ENCODE data around the gene NCAN. TPM values are rescaled to one million over a fixed set of nuclear protein-coding genes. Genes with fewer than 3 reads are reported as not detected.

NCAN gene
- total and polyA plus RNA-seq, 9 of the 15 experiments (the other 6 are each of a cell fraction or from before 2014, with no cell fraction given), result 0.04 TPM; not detected in 8

DNA sequence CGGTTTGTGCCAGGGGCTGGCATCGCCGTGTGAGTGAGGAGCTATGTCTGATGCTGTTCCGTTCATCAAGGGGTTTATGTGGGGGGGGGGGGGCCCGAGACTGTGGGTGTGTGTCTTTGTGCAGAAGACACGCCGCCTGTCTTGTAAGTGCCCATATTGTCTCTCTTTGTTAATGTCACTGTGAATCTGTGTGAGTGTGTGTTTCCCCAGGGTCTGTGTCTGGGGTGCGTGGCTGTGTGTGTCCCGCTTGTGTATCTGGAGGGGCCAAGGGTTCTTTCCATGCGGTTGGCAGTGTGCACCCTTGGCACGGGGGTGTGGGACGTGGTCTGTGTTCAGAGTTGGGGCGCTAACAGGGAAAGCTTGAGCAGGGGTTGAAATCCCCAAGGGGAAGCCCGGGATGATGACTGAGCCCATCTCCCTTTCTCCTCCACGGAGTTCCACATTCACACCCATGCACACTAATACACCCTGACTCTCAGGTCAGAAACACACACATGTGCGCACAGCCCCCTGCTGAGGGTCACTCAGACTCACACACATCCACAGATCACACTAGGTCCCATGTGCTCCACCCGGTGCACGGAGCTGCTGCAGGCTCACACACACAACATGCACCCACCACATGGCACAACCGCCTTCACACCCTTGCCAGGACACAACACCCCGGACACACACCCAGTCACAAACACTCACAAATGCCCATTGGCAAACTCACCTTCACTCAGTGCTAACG lies 1.8 kb downstream of the NCAN start (continued):
- no peak for TF ChIP-seq TBP (optimal IDR thresholded peaks at IDR 0.05; ENCODE audit: low read depth, low read length)

DNA sequence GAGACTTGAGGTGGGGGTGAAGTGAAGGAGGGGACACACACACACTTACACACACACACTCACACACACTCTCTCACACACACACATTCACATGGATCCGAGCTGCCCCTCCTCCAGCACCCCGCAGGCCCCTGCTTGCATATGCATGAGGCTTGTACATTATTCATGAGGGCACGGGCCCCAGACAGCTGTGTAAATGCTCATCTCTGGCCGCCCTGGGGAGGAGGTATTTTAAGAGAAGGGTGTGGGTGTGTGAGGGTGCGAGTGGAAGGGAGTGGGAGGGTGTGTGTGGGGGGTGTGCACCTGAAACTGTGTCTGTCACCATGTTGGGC lies 2.4 kb downstream of the NCAN start:
- Histone ChIP-seq H3K27me3 (ENCODE audit: control insufficient read depth in 2 of 2, insufficient read depth in 2 of 2, low read length in 2 of 2) (peaks cover 12 to 42% of the 10 kb centered on the region in 2 experiments), H3K9me3 (replicated peaks; ENCODE audit: control insufficient read depth, insufficient read depth, low read depth, low read length) (peaks cover 2% of the 10 kb centered on the region), H4K20me1 (replicated peaks; ENCODE audit: control insufficient read depth, insufficient read depth, low read length) (no peaks in the 10 kb centered on the region; the same call in 1 of the 2 replicates), H3K4me1 (replicated peaks in 1 of 2; ENCODE audit: control insufficient read depth in 2 of 2, insufficient read depth in 2 of 2, low read length in 2 of 2) (peaks cover 2 to 14% of the 10 kb centered on the region in 2 experiments; a peak in 3 of 5 replicates), H3K36me3 (ENCODE audit: control insufficient read depth, insufficient read depth, low read length) (no peaks in the 10 kb centered on the region), H2AFZ (ENCODE audit: low read depth, low read length) (no peak overlapping the region), H3K9ac (ENCODE audit: insufficient read depth in 1 of 2, low read depth in 2 of 2, low read length in 2 of 2) (no peak overlapping the region), H3K9me1 (ENCODE audit: control insufficient read depth, insufficient read depth, low read length) (peaks cover 3% of the 10 kb centered on the region), H3K27ac (ENCODE audit: extremely low read depth, low read depth, low read length) (no peak overlapping the region), H3K79me2 (ENCODE audit: control insufficient read depth, insufficient read depth, low read length) (no peaks in the 10 kb centered on the region), H3K4me2 (ENCODE audit: insufficient read depth, low read length) (no peak overlapping the region), H3K4me3 (no peak overlapping the region)
- ATAC-seq, result peak; percentile 49; the same call in 2 of the 3 replicates
- BruUV-seq (replicated peaks), result no TSS peak
- ChIA-PET POLR2A (interaction anchor here (0.6 to 1.5 kb wide), 2 partner anchors 13 to 15 kb away, joined by 3 to 4 read pairs; no protein-coding TSS in a partner anchor), CTCF (ENCODE audit: low intra/inter-chr PET ratio) (no interaction called here)
- in situ Hi-C loops (cut with MboI) (no loop called here), intact Hi-C loops (cut with micrococcal nuclease) (no loop called here)
- FAIRE-seq, result no peak
- DNase-seq (ENCODE audit: extremely low read depth in 1 of 4, low spot score in 3 of 4), result no peak
- 0% methylated on average over 5 of the region's 5 CpGs for WGBS (ENCODE audit: insufficient coverage, low coverage, missing lambda C conversion rate)
- TF ChIP-seq, protein P1, sequence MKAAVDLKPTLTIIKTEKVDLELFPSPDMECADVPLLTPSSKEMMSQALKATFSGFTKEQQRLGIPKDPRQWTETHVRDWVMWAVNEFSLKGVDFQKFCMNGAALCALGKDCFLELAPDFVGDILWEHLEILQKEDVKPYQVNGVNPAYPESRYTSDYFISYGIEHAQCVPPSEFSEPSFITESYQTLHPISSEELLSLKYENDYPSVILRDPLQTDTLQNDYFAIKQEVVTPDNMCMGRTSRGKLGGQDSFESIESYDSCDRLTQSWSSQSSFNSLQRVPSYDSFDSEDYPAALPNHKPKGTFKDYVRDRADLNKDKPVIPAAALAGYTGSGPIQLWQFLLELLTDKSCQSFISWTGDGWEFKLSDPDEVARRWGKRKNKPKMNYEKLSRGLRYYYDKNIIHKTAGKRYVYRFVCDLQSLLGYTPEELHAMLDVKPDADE (conservative IDR thresholded peaks at IDR 0.05; ENCODE audit: control insufficient read depth, low read depth, low read length), result no peak
- no peak for TF ChIP-seq ZNF140 (CRISPR knock-in tag; IDR thresholded peaks at IDR 0.05)
- TF ChIP-seq, protein P2, sequence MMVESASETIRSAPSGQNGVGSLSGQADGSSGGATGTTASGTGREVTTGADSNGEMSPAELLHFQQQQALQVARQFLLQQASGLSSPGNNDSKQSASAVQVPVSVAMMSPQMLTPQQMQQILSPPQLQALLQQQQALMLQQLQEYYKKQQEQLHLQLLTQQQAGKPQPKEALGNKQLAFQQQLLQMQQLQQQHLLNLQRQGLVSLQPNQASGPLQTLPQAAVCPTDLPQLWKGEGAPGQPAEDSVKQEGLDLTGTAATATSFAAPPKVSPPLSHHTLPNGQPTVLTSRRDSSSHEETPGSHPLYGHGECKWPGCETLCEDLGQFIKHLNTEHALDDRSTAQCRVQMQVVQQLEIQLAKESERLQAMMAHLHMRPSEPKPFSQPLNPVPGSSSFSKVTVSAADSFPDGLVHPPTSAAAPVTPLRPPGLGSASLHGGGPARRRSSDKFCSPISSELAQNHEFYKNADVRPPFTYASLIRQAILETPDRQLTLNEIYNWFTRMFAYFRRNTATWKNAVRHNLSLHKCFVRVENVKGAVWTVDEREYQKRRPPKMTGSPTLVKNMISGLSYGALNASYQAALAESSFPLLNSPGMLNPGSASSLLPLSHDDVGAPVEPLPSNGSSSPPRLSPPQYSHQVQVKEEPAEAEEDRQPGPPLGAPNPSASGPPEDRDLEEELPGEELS (CRISPR knock-in tag; IDR thresholded peaks at IDR 0.05; ENCODE audit: borderline replicate concordance), result no peak
- TF ChIP-seq ZNF583 (CRISPR knock-in tag; IDR thresholded peaks at IDR 0.05), result no peak
- TF ChIP-seq POU5F1 (IDR thresholded peaks at IDR 0.05; ENCODE audit: borderline replicate concordance, low read depth, low read length, partially characterized antibody), result no peak
- TF ChIP-seq, protein P3, sequence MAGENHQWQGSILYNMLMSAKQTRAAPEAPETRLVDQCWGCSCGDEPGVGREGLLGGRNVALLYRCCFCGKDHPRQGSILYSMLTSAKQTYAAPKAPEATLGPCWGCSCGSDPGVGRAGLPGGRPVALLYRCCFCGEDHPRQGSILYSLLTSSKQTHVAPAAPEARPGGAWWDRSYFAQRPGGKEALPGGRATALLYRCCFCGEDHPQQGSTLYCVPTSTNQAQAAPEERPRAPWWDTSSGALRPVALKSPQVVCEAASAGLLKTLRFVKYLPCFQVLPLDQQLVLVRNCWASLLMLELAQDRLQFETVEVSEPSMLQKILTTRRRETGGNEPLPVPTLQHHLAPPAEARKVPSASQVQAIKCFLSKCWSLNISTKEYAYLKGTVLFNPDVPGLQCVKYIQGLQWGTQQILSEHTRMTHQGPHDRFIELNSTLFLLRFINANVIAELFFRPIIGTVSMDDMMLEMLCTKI (IDR thresholded peaks at IDR 0.05; ENCODE audit: partially characterized antibody), result no peak
- TF ChIP-seq, protein P4, sequence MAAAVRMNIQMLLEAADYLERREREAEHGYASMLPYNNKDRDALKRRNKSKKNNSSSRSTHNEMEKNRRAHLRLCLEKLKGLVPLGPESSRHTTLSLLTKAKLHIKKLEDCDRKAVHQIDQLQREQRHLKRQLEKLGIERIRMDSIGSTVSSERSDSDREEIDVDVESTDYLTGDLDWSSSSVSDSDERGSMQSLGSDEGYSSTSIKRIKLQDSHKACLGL (CRISPR knock-in tag; IDR thresholded peaks at IDR 0.05; ENCODE audit: borderline replicate concordance, poor library complexity, severe bottlenecking), result no peak
- TF ChIP-seq ZFP30 (CRISPR knock-in tag; IDR thresholded peaks at IDR 0.05; ENCODE audit: borderline replicate concordance), result no peak
- TF ChIP-seq EHMT2 (IDR thresholded peaks at IDR 0.05), result no peak
- no peak for TF ChIP-seq CBX5 (IDR thresholded peaks at IDR 0.05; ENCODE audit: borderline replicate concordance, low read depth)

Data from K562 (cell line).